Tongue (tissue), 2 donors: Measurements from ENCODE around the gene SPTBN4. TPM values are rescaled to one million over a fixed set of nuclear protein-coding genes. Genes with fewer than 3 reads are reported as not detected.

Experiments
- DNase-seq: peaks from one replicate; pipeline ENCODE4 v3.0.0-alpha.2; 2015
- total RNA-seq: library from RNA; depleted of rRNA; stranded (reverse); fragments of >200 nt; gene quantifications from one replicate; pipeline ENCODE4 v1.2.3, GENCODE V29; 2014

SPTBN4 gene
- total RNA-seq, 1 donor from 2014 or later: 0.92 TPM

DNA sequence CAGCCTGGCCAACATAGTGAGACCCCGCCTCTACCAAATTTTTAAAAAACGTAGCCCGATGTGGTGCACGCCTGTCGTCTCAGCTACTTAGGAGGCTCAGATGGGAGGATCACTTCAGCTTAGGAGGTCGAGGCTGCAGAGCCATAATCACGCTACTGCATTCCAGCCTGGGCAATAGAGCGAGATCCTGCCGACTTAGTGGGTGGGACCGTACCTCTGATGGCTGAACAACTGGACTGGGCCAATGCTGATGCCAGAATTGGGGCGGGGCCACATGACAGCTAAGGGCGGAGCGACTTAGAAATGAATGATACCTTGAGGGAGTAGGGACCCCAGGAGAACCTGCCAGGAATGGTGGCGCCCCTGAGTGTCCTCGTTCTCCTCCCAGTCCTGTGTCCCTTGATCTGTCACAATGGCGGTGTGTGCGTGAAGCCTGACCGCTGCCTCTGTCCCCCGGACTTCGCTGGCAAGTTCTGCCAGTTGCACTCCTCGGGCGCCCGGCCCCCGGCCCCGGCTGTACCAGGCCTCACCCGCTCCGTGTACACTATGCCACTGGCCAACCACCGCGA, 137.9 kb downstream of the SPTBN4 start:
- DNase-seq: no peak

- DNase-seq: peak; percentile 73
These were observed 138.6 kb downstream of the SPTBN4 start for GRCh38 chr19:40605216-40605971.

DNA sequence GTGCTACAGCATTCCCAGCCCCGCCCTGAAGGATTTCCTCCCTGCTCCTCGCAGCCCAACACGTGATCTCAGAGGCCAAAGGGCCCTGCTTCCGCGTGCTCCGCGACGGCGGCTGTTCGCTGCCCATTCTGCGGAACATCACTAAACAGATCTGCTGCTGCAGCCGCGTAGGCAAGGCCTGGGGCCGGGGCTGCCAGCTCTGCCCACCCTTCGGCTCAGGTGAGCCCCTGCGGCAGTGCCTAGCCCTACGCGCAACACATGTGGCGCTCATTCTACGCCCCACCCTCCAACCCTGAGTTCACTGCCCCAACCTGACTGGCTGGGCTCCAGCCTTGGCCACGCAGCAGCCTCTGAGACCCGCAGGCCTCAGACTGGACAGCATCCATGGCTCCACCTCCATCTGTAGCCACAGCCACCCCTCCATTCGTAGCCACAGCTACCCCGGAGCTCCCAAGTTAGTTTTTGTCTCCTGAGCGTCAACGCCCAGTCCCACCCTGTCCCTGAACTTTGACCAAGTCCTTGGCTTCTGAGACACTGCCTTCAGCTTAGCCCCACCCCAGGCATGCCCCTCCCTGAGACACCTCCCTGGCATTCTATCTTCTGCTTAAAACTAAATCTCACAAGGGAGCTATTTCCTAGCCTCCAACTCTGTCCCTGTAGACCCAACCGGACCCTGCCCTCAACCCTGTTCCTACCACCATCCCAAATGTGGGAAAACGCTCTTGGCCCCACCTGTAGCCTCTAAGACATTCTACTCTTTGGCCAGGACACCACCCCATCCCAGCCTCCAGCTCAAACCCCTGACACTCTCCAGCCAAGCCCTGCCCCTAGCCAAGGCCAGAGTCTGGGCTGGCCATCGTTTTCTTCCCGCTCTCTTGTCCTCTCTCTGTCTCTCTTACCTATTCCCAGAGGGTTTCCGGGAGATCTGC, 140.8 kb downstream of the SPTBN4 start:
- DNase-seq: no peak

DNA sequence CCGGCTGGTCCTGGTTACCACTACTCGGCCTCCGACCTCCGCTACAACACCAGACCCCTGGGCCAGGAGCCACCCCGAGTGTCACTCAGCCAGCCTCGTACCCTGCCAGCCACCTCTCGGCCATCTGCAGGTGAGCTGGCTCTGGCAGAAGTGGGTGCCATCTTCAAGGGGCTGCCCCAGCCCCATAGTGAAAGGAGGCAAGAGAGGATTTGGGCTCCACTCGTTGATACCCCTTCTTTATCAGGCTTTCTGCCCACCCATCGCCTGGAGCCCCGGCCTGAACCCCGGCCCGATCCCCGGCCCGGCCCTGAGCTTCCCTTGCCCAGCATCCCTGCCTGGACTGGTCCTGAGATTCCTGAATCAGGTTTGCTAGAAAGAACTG, 141.4 kb downstream of the SPTBN4 start:
- no peak for DNase-seq

DNA sequence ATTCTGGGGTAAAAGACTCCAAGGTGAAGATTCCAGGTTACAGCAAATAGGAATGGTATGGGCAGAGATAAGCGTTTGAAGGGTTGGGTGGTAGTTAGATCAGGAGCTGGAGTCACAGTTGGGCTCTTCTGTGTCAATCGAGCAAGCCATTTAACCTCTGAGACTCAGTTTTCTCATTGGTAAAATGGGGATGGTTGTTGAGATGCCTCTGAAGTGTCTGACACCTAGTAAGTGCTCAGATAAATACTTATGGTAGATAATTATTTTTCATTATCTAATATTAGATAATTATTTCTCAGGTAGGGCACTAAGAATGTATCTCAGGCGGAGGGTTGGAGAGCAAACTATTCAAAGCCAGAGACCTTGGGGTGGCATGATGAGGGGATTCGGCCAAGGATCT, 142.2 kb downstream of the SPTBN4 start:
- no peak for DNase-seq

DNA sequence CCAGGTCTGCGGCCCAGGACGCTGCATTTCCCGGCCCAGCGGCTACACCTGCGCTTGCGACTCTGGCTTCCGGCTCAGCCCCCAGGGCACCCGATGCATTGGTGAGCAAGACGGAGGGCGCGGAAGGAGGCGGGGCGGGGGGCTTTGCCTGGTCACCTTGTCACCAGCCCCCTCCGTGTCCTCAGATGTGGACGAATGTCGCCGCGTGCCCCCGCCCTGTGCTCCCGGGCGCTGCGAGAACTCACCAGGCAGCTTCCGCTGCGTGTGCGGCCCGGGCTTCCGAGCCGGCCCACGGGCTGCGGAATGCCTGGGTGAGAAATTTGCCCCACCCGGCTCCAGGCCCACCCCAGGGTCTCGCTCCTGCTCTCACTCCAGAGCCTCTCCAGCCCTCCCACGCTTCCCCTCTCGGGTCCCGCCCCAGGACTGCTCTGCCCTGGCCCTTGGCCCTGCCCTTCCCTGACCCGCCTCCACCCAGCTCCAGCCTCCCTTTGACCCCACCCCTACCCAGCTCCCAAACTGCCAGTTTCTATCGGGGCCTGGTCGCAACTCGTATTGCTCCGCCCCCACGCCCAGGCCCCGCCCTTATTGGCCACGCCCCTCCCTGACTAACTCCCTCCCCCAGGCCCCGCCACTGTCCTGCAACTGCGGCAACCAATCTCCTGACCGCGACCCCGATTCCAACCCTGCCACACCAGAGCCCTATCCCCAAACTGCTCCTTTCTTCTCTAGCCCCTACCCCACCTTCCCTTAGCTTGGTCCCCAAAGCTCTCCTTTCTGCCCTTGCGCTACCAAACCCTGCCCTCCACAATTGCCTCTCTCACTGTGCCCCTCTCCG, 143.0 kb downstream of the SPTBN4 start:
- peak; percentile 70 for DNase-seq

DNA sequence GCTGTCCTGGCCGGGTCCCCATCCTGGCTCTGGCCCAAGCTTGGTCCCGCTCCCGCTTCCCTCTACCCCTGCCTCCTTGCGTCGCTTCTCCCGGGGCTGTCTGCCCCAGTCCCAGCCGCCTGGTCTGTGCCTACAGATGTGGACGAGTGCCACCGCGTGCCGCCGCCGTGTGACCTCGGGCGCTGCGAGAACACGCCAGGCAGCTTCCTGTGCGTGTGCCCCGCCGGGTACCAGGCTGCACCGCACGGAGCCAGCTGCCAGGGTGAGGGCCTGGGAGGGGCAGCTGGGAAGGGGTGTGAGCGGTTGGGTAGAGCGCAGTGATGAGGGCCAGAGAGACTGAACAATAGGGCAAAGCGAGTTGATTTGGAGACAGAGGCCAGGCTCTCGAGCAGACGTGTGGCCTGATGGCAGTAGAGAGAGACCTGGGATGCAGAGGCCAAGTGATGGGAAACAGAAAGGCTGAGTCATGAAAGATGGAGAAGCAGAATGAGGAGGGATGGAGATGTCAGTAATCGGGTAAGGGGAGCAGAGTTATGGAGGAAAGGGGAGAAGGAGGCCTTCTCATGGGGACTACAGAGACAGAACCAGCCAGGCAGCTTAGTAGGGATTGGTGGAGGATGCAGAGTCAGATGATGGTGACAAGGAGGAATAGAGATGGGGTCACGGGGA, 143.7 kb downstream of the SPTBN4 start:
- peak; percentile 66 for DNase-seq

DNA sequence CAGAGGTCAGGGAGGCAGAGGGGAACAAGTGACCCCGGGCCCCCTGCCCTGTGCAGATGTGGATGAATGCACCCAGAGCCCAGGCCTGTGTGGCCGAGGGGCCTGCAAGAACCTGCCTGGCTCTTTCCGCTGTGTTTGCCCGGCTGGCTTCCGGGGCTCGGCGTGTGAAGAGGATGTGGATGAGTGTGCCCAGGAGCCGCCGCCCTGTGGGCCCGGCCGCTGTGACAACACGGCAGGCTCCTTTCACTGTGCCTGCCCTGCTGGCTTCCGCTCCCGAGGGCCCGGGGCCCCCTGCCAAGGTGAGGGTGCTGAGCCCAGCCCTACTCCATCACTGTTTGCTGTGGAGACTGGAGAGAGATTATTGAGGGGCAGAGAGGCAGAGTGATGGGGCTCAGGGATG, 144.3 kb downstream of the SPTBN4 start:
- DNase-seq: no peak

DNA sequence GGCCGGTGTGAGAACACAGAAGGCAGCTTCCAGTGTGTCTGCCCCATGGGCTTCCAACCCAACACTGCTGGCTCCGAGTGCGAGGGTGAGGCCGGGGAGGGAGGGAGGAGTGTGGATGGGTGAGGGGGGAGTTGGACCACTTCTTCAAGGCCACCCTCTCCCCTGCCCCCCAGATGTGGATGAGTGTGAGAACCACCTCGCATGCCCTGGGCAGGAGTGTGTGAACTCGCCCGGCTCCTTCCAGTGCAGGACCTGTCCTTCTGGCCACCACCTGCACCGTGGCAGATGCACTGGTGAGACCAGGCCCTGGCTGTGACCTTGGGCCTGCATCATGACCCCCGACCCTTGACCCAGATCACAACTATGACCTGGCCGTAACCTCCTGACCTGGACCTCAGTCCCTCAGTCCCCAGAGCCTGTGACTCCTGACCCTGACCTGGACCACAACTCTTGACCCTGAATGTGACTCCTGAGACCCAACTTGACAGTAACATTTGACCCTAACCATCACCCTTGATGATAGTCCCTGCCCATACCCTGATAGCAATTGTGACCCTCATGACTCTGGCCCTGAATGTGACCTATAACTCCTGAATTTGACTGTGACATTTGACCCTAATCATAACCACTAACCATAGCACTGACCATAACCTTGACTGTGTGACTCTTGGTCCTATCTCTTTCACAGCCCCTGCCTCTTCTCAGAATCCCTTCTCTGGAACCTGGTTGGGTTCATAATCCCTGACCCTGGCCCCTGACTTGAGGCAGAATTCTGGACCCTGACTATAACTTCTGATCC, 145.3 kb downstream of the SPTBN4 start:
- no peak for DNase-seq

- peak; percentile 70 for DNase-seq
These were observed 146.3 kb downstream of the SPTBN4 start for GRCh38 chr19:40612831-40613689.

- peak; percentile 86 for DNase-seq
These were observed 147.2 kb downstream of the SPTBN4 start for GRCh38 chr19:40613690-40614621.

DNA sequence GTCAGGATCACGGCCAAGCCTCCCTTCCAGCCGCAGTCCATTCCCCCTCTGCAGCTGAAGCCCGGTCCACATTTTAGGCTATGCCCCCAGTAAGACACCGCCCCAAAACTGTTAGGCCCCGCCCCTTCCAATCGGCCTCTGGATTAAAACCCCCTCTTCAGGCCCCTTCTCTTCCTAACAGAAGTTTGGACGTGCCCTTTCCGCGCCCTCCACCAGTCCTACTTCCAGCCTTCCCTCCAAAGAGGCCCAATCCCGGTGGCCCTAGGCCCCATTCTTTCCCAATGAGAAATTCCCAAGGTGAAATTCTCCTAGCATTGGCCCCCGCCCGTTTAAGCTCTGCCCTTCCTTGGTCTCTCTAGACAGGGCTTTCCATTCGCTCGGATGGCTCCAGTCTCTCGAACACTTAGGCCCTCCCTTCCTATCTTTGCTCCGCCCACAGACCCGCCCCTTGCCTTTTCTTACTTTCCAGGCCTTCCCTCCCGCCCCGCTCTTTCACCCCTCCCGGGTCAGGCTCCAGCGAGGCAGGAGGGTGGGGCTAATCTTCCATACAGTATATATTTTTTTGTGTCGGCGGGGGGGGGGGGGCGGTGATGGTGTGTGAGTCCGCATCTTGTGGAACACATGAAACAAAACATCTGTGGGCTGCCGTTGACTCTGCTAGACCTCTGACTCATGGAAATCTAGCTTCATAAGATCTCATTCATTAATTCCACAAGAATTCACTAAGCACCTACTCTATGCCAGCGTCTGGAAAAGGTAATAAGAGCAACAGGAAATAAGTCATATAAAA, 148.0 kb downstream of the SPTBN4 start:
- peak; percentile 89 for DNase-seq

DNA sequence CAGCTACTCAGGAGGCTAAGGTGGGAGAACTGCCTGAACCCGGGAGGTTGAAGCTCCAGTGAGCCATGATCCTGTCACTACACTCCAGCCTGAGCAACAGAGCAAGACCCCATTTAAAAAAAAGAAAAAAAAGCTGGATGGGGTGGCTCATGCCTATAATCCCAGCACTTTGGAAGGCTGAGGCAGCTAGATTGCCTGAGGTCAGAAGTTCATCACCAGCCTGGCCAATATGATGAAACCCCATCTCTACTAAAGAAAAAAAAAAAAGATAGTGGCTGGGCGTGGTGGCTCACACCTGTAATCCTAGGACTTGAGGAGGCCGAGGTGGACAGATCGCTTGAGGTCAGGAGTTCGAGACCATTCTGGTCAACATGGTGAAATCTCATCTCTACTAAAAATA, 149.4 kb downstream of the SPTBN4 start:
- no peak for DNase-seq

DNA sequence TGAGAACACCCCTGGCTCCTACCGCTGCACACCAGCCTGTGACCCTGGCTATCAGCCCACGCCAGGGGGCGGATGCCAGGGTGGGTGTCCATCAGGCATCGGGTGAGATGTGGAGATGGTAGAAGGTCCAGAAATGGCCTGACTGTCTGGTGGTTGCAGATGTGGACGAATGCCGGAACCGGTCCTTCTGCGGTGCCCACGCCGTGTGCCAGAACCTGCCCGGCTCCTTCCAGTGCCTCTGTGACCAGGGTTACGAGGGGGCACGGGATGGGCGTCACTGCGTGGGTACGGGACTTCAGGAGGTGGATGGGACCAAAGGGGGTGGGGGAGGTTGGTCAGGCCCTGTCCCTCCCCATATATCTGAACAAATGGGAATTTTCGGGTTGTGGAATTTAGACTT, 150.1 kb downstream of the SPTBN4 start:
- DNase-seq: no peak

- no peak for DNase-seq
These were observed 151.2 kb downstream of the SPTBN4 start for GRCh38 chr19:40617961-40618360.

- no peak for DNase-seq
These were observed 152.7 kb downstream of the SPTBN4 start for GRCh38 chr19:40619333-40620160.

DNA sequence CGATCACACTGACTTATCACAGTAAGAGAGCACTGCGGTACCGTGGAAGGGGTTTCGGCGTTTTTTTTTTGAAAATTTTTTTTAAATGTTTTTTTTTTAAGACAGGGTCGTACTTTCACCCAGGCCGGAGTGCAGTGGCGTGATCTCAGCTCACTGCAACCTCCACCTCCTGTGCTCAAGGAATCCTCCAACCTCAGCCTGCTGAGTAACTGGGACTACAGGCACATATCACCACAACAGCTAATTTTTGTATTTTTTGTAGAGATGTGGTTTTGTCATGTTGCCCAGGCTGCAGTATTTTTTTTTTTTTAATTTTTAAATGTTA, 153.3 kb downstream of the SPTBN4 start:
- DNase-seq: no peak
